Mammary epithelial cell (primary cell): Measurements from ENCODE around the gene NDUFV3.

Source experiments
- CTCF ChIP-seq, 2 donors: IDR thresholded peaks in 1 of 2; conservative IDR thresholded peaks in 1 of 2; 2 replicates each; pipeline ENCODE4 v1.5.1; 2011 to 2012; ENCODE audit warnings: inconsistent platforms in 2 of 2, low read length in 2 of 2, mild to moderate bottlenecking in 2 of 2, control low read depth in 1 of 2, low read depth in 1 of 2; ENCODE audit not compliant: insufficient read depth in 1 of 2; ENCODE audit errors: extremely low read depth in 1 of 2
- EZH2 ChIP-seq: IDR thresholded peaks from 2 replicates; pipeline ENCODE4 v1.6.1; 2012; ENCODE audit warnings: low read length, inconsistent platforms, borderline replicate concordance

DNA sequence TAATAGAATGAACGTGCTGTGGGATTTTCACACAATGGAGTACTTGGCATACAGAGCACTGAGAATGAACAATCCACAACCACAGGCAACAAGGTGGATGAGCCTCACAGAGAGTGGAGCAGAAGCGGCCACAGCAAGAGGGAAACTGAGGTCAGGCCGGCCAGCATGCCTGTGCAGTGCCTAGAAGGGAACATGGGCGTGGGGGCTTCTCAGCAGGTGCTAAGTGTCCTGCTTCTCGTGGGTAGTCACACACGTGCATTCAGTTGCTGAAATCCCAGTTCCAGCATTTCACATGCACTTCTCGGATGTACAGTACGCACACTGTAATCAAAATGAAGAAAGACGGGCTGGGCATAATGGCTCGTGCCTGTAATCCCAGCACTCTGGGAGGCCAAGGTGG is 46.9 kb upstream of the NDUFV3 start:
- no peak for TF ChIP-seq CTCF (conservative IDR thresholded peaks at IDR 0.05 in 1 of 2, IDR thresholded peaks at IDR 0.05 in 1 of 2; ENCODE audit: extremely low read depth in 1 of 2, insufficient read depth in 1 of 2, low read depth in 1 of 2, low read length in 2 of 2)
- TF ChIP-seq EZH2, result no peak
